K562 (cell line): ENCODE data around the gene RPL9. TPM values are rescaled to one million over a fixed set of nuclear protein-coding genes. Genes with fewer than 3 reads are reported as not detected.

ENCODE experiments used
- ATAC-seq: fragments of 200-7000 bp; cut with Tn5 transposase; 3 replicates; pipeline ENCODE4 v1.9.1; 2020; ENCODE audit warnings: moderate library complexity
- BruUV-seq: library from RNA; stranded (reverse); fragments of 400-500 nt; replicated peaks from 2 replicates; lab custom pipeline; 2021; lab: Mats Ljungman, UMichigan
- CTCF ChIA-PET: fragments of 300-600 bp; formaldehyde crosslinking; extraction: SDS; loops from one replicate; lab custom pipeline; 2021; ENCODE audit warnings: low intra/inter-chr PET ratio; lab: Yijun Ruan, JAX
- POLR2A ChIA-PET: fragments of 300-600, 350-650 bp; sonication (Branson Sonifier 250); formaldehyde crosslinking; extraction: SDS; loops from one replicate; lab custom pipeline; 2021; ENCODE audit warnings: antibody characterized with exemption, inconsistent platforms; lab: Yijun Ruan, JAX
- DNase-seq, 4 experiments: peaks; one replicate each; pipeline versions ENCODE4 v3.0.0 to v3.0.0-alpha.2; 2011 to 2018; ENCODE audit warnings: low spot score in 3 of 4, mixed read lengths in 3 of 4; ENCODE audit errors: extremely low read depth in 1 of 4
- FAIRE-seq: peaks from 2 replicates; lab custom pipeline; 2011; peaks lifted over from hg19 to GRCh38; lab: Jason Lieb, UNC
- H2AFZ ChIP-seq: 2 replicates; pipeline ENCODE4 v1.6.0; 2011; ENCODE audit warnings: low read depth, low read length, control low read depth, inconsistent platforms
- H3K27ac ChIP-seq: fragments of 200-600 bp; 3 replicates; pipeline ENCODE4 v1.8.0; 2011; ENCODE audit warnings: low read depth, mild to moderate bottlenecking, control low read depth, inconsistent platforms, low read length, moderate library complexity, mixed read lengths; ENCODE audit errors: extremely low read depth
- H3K27me3 ChIP-seq, 2 experiments: fragments of 300-600 bp in 1 of 2; 2 replicates in 1 of 2; 3 replicates in 1 of 2; pipeline versions ENCODE4 v1.6.0 to v1.8.0; 2011; ENCODE audit warnings: inconsistent platforms in 2 of 2, low read length in 2 of 2, mild to moderate bottlenecking in 1 of 2, mixed read lengths in 1 of 2, moderate library complexity in 1 of 2; ENCODE audit not compliant: control insufficient read depth in 2 of 2, insufficient read depth in 2 of 2
- H3K36me3 ChIP-seq: fragments of 300-600 bp; 3 replicates; pipeline ENCODE4 v1.8.0; 2011; ENCODE audit warnings: mild to moderate bottlenecking, low read length, inconsistent platforms; ENCODE audit not compliant: control insufficient read depth, insufficient read depth
- H3K4me1 ChIP-seq, 2 experiments: fragments of 200-600 bp in 1 of 2; replicated peaks in 1 of 2; 2 replicates in 1 of 2; 3 replicates in 1 of 2; pipeline versions ENCODE4 v1.5.1 to v1.8.0; 2011; ENCODE audit warnings: inconsistent platforms in 2 of 2, low read length in 2 of 2, mild to moderate bottlenecking in 1 of 2, mixed read lengths in 1 of 2, moderate library complexity in 1 of 2; ENCODE audit not compliant: control insufficient read depth in 2 of 2, insufficient read depth in 2 of 2
- H3K4me2 ChIP-seq: 2 replicates; pipeline ENCODE4 v1.6.1; 2011; ENCODE audit warnings: low read length, control low read depth, inconsistent platforms, mixed read lengths; ENCODE audit not compliant: insufficient read depth
- H3K4me3 ChIP-seq: fragments of 200-600 bp; sonication (generic), shearing (Covaris generic); 2 replicates; pipeline ENCODE4 v1.5.1; 2016; ENCODE audit warnings: control low read depth, inconsistent platforms
- H3K79me2 ChIP-seq: fragments of 200-600 bp; 3 replicates; pipeline ENCODE4 v1.8.0; 2011; ENCODE audit warnings: low read length, inconsistent platforms; ENCODE audit not compliant: control insufficient read depth, insufficient read depth
- H3K9ac ChIP-seq, 2 experiments: 2 replicates each; pipeline versions ENCODE4 v1.6.0 to v1.6.1; 2011; ENCODE audit warnings: low read depth in 2 of 2, low read length in 2 of 2, control low read depth in 1 of 2, inconsistent platforms in 1 of 2, mild to moderate bottlenecking in 1 of 2, mixed read lengths in 1 of 2; ENCODE audit not compliant: insufficient read depth in 1 of 2
- H3K9me1 ChIP-seq: one replicate; pipeline ENCODE4 v1.6.0; 2011; ENCODE audit warnings: inconsistent platforms, mild to moderate bottlenecking, low read length, moderate library complexity; ENCODE audit not compliant: control insufficient read depth, insufficient read depth
- H3K9me3 ChIP-seq: replicated peaks from 2 replicates; pipeline ENCODE4 v1.5.1; 2011; ENCODE audit warnings: low read depth, low read length, inconsistent platforms; ENCODE audit not compliant: control insufficient read depth, insufficient read depth
- H4K20me1 ChIP-seq: replicated peaks from 2 replicates; pipeline ENCODE4 v1.6.1; 2011; ENCODE audit warnings: low read length, inconsistent platforms, mixed read lengths; ENCODE audit not compliant: control insufficient read depth, insufficient read depth
- ATF6 ChIP-seq: sonication (generic); formaldehyde crosslinking; IDR thresholded peaks from 2 replicates; pipeline ENCODE4 v1.4.0; 2020; ENCODE audit warnings: mild to moderate bottlenecking, missing genetic modification reagents
- BCOR ChIP-seq: fragments of 450-650 bp; IDR thresholded peaks from 2 replicates; pipeline ENCODE4 v1.6.1; 2016
- CREM ChIP-seq: IDR thresholded peaks from 2 replicates; pipeline ENCODE4 v1.6.1; 2014; ENCODE audit warnings: antibody characterized with exemption, low read depth
- DPF2 ChIP-seq: fragments of 450-650 bp; IDR thresholded peaks from 2 replicates; pipeline ENCODE4 v1.6.1; 2016
- HBP1 ChIP-seq: fragments of 450-650 bp; formaldehyde crosslinking; IDR thresholded peaks from 2 replicates; pipeline ENCODE4 v1.4.0; 2022; ENCODE audit warnings: missing genetic modification characterization
- MAFF ChIP-seq: IDR thresholded peaks from 2 replicates; pipeline ENCODE4 v1.6.1; 2012; ENCODE audit warnings: low read length, improper control_type of control experiment
- MCM3 ChIP-seq: fragments of 450-650 bp; IDR thresholded peaks from 2 replicates; pipeline ENCODE4 v1.6.1; 2016
- MCM7 ChIP-seq, 2 experiments: fragments of 450-650 bp; IDR thresholded peaks; 2 replicates each; pipeline ENCODE4 v1.6.1; 2016 to 2018
- NEUROD1 ChIP-seq: fragments of 150-350 bp; IDR thresholded peaks from 2 replicates; pipeline ENCODE4 v1.6.1; 2014; ENCODE audit warnings: borderline replicate concordance, low read length, low read depth; ENCODE audit not compliant: partially characterized antibody
- PTRF ChIP-seq: fragments of 450-650 bp; IDR thresholded peaks from 2 replicates; pipeline ENCODE4 v1.6.1; 2016; ENCODE audit warnings: mild to moderate bottlenecking, missing genetic modification characterization, missing compliant biosample characterization
- SAFB ChIP-seq: fragments of 200-400 bp; formaldehyde crosslinking; IDR thresholded peaks from 2 replicates; pipeline ENCODE4 v1.6.1; 2017; ENCODE audit warnings: low read depth, low read length, borderline replicate concordance
- TAF7 ChIP-seq: fragments of 450-650 bp; IDR thresholded peaks from 2 replicates; pipeline ENCODE4 v1.6.1; 2016; ENCODE audit warnings: missing genetic modification characterization, missing compliant biosample characterization
- TGIF2 ChIP-seq: sonication (generic); formaldehyde crosslinking; IDR thresholded peaks from 2 replicates; pipeline ENCODE4 v1.8.1; 2022; ENCODE audit warnings: mild to moderate bottlenecking, missing genetic modification reagents, moderate library complexity
- TOE1 ChIP-seq, 2 experiments: fragments of 450-650 bp in 1 of 2; sonication (generic) in 1 of 2; formaldehyde crosslinking in 1 of 2; IDR thresholded peaks; 2 replicates each; pipeline versions ENCODE4 v1.7.1 to v1.8.0; 2016 to 2022; ENCODE audit warnings: borderline replicate concordance in 2 of 2, mild to moderate bottlenecking in 2 of 2, antibody characterized with exemption in 1 of 2, inconsistent platforms in 1 of 2, low read depth in 1 of 2, missing genetic modification reagents in 1 of 2, moderate library complexity in 1 of 2
- ZNF354B ChIP-seq: fragments of 250-450 bp; sonication (Bioruptor Pico); IDR thresholded peaks from 2 replicates; pipeline ENCODE4 v1.4.0; 2020
- ZNF408 ChIP-seq: fragments of 250-450 bp; sonication (Bioruptor Pico); IDR thresholded peaks from 2 replicates; pipeline ENCODE4 v1.4.0; 2020; ENCODE audit warnings: low read depth, mild to moderate bottlenecking, moderate library complexity
- ZNF551 ChIP-seq: fragments of 250-450 bp; sonication (Bioruptor Pico); IDR thresholded peaks from 2 replicates; pipeline ENCODE4 v1.5.0; 2021; ENCODE audit warnings: mild to moderate bottlenecking, moderate library complexity
- ZNF561 ChIP-seq: fragments of 450-650 bp; formaldehyde crosslinking; conservative IDR thresholded peaks from 2 replicates; pipeline ENCODE4 v1.4.0; 2020; ENCODE audit warnings: mild to moderate bottlenecking, moderate library complexity
- ZSCAN32 ChIP-seq: fragments of 450-650 bp; formaldehyde crosslinking; IDR thresholded peaks from 2 replicates; pipeline ENCODE4 v1.4.0; 2020; ENCODE audit warnings: mild to moderate bottlenecking, moderate library complexity
- WGBS: fragments of 100-300 bp; shearing (Covaris generic); methylation state at CpG from one replicate; pipeline ENCODE4 v1.1.6; 2016; ENCODE audit warnings: low coverage, mixed read lengths; ENCODE audit not compliant: insufficient coverage; ENCODE audit errors: missing lambda C conversion rate; 5-methylcytosine and 5-hydroxymethylcytosine counted together
- in situ Hi-C: fragments of 300-500 bp; cut with MboI; formaldehyde crosslinking; loops from 4 replicates; pipeline ENCODE4 v1.15.0; 2018; ENCODE audit warnings: inconsistent platforms, mixed read lengths
- intact Hi-C: fragments of 100-400 bp; cut with micrococcal nuclease; formaldehyde crosslinking; loops from 2 replicates; pipeline ENCODE4 v1.14.2; 2022
- polyA plus RNA-seq, 8 experiments: library from polyadenylated mRNA; depleted of rRNA in 4 of 8; stranded (reverse) in 5 of 8; unstranded in 3 of 8; fragments of >200 nt; fragmentation: Nextera tagmentation in 2 of 8; fragmentation: Illumina TruSeq in 1 of 8; extraction: Ambion mirVana in 2 of 8; extraction: Trizol in 1 of 8; gene quantifications; 2 replicates each; pipeline versions ENCODE4 v1.2.1 to v1.2.3, GENCODE V29; 2011 to 2014; ENCODE audit warnings: inconsistent platforms in 1 of 8, missing spikeins in 1 of 8
- total RNA-seq, 7 experiments: library from RNA; depleted of rRNA in 6 of 7; stranded (reverse); fragments of >200 nt in 6 of 7; fragmentation: Illumina TruSeq in 2 of 7; extraction: Trizol in 2 of 7; gene quantifications; 2 replicates each; pipeline versions ENCODE4 v1.2.1 to v1.2.3, GENCODE V29; 2011 to 2021; ENCODE audit warnings: low replicate concordance in 1 of 7

Gene RPL9
- total and polyA plus RNA-seq, 9 of the 15 experiments (the other 6 are each of a cell fraction or from before 2014, with no cell fraction given) = 1,925 to 5,178 (median 3,033) TPM

- no peaks in the 10 kb centered on the region for H3K27me3 ChIP-seq
- H3K27ac ChIP-seq = no peak overlapping the region
- TF ChIP-seq ZNF561 (CRISPR knock-in tag) (no peak), CREM (no peak), ZNF354B (CRISPR knock-in tag) (no peak), HBP1 (CRISPR knock-in tag) (no peak), SAFB (no peak), DPF2 (no peak), TGIF2 (CRISPR knock-in tag) (no peak), ZSCAN32 (CRISPR knock-in tag) (no peak), NEUROD1 (no peak), MCM3 (no peak), TOE1 (IDR thresholded peaks at IDR 0.05; ENCODE audit: borderline replicate concordance) (no peak), TOE1 (CRISPR knock-in tag; IDR thresholded peaks at IDR 0.05; ENCODE audit: borderline replicate concordance, low read depth) (no peak), PTRF (tag) (no peak), BCOR (no peak), ATF6 (CRISPR knock-in tag) (no peak), MAFF (no peak), ZNF408 (CRISPR knock-in tag) (no peak), MCM7 (IDR thresholded peaks at IDR 0.05) (no peak), ZNF551 (CRISPR knock-in tag) (no peak), TAF7 (tag) (no peak)
- H3K9me3 ChIP-seq = no peaks in the 10 kb centered on the region; the same call in 1 of the 2 replicates
- ChIA-PET CTCF (interaction anchor here (0.6 kb wide), 1 partner anchor 502 kb away, joined by 4 read pairs; no protein-coding TSS in a partner anchor), POLR2A (interaction anchor here (0.8 to 1.2 kb wide), 3 partner anchors 11 to 18 kb away, joined by 3 to 6 read pairs (median 4); partner anchors contain the start of genes LIAS and RPL9)
- H3K4me3 ChIP-seq = no peak overlapping the region
- WGBS = 86% methylated on average over 5 of the region's 5 CpGs
- BruUV-seq = no TSS peak
- ATAC-seq (no peak), FAIRE-seq (no peak), DNase-seq (no peak)
- H3K9ac ChIP-seq = no peak overlapping the region
- H2AFZ ChIP-seq = no peak overlapping the region
- peaks cover 43% of the 10 kb centered on the region for H3K36me3 ChIP-seq
- no peaks in the 10 kb centered on the region for H4K20me1 ChIP-seq
- intact Hi-C loops = no loop called here
- in situ Hi-C loops = no loop called here
- no peaks in the 10 kb centered on the region for H3K9me1 ChIP-seq
- no peaks in the 10 kb centered on the region for H3K79me2 ChIP-seq
- no peaks in the 10 kb centered on the region for H3K4me1 ChIP-seq
- H3K4me2 ChIP-seq = no peak overlapping the region
Observed at GRCh38 chr4:39476187-39476895, 17.6 kb upstream of the RPL9 start.
